ENCODE measurements around the gene MARK3.

- TF ChIP-seq BACH1 (IDR thresholded peaks at IDR 0.05; ENCODE audit: borderline replicate concordance) (no peak), CTCF (IDR thresholded peaks at IDR 0.05 in 2 of 3, conservative IDR thresholded peaks at IDR 0.05 in 1 of 3; ENCODE audit: control insufficient read depth in 2 of 3, extremely low read depth in 1 of 3, insufficient read depth in 1 of 3, low read depth in 3 of 3, low read length in 3 of 3) (no peak), HCFC1 (IDR thresholded peaks at IDR 0.05; ENCODE audit: low read length) (no peak), CREB1 (IDR thresholded peaks at IDR 0.05; ENCODE audit: low read depth) (no peak), BHLHE40 (IDR thresholded peaks at IDR 0.05; ENCODE audit: borderline replicate concordance in 1 of 2, low read depth in 2 of 2, low read length in 1 of 2) (no peak), EP300 (IDR thresholded peaks at IDR 0.05; ENCODE audit: borderline replicate concordance in 1 of 2, control insufficient read depth in 1 of 2, low read depth in 2 of 2, low read length in 2 of 2) (no peak), REST (IDR thresholded peaks at IDR 0.05; ENCODE audit: low read depth, low read length) (no peak), GABPA (IDR thresholded peaks at IDR 0.05; ENCODE audit: low read depth) (no peak), TAF1 (IDR thresholded peaks at IDR 0.05; ENCODE audit: borderline replicate concordance, low read depth, low read length) (no peak), ATF7 (IDR thresholded peaks at IDR 0.05; ENCODE audit: low read depth) (no peak), CUX1 (IDR thresholded peaks at IDR 0.05; ENCODE audit: insufficient replicate concordance, low read depth, low read length) (no peak)
Measured at GRCh38 chr14:103521951-103522563, 136.8 kb downstream of the MARK3 start.

Data from GM12878 (cell line).